Small intestine (tissue), 7 donors: ENCODE data around the gene MS4A15. TPM values are rescaled to one million over a fixed set of nuclear protein-coding genes. Genes with fewer than 3 reads are reported as not detected.
A peak's percentile ranks its signal among the peaks of the same experiment; 100 is the strongest.

Source experiments
- DNase-seq, 2 donors: peaks; one replicate each; pipeline versions ENCODE4 v3.0.0 to v3.0.0-alpha.2; 2013
- FAIRE-seq: peaks from 2 replicates; lab custom pipeline; 2012; peaks lifted over from hg19 to GRCh38; lab: Jason Lieb, UNC
- H3K27ac ChIP-seq, 3 donors: one replicate each; pipeline ENCODE4 v1.5.1; 2013; ENCODE audit warnings: low read length in 2 of 3, mild to moderate bottlenecking in 2 of 3, control low read depth in 1 of 3, inconsistent platforms in 1 of 3, low read depth in 1 of 3, moderate library complexity in 1 of 3
- H3K27me3 ChIP-seq, 3 donors: one replicate each; pipeline ENCODE4 v1.6.1; 2013; ENCODE audit warnings: low read length in 3 of 3, inconsistent platforms in 1 of 3; ENCODE audit not compliant: control insufficient read depth in 3 of 3, insufficient read depth in 3 of 3
- H3K36me3 ChIP-seq, 3 donors: one replicate each; pipeline ENCODE4 v1.6.1; 2013; ENCODE audit warnings: low read length in 3 of 3, inconsistent platforms in 1 of 3, low read depth in 1 of 3, mild to moderate bottlenecking in 1 of 3, moderate library complexity in 1 of 3; ENCODE audit not compliant: control insufficient read depth in 3 of 3, insufficient read depth in 2 of 3
- H3K4me1 ChIP-seq, 3 donors: one replicate each; pipeline ENCODE4 v1.6.1; 2013; ENCODE audit warnings: low read length in 2 of 3, inconsistent platforms in 1 of 3, low read depth in 1 of 3, mild to moderate bottlenecking in 1 of 3, moderate library complexity in 1 of 3; ENCODE audit not compliant: control insufficient read depth in 3 of 3, insufficient read depth in 2 of 3
- H3K4me3 ChIP-seq, 3 donors: one replicate each; pipeline ENCODE4 v1.5.1; 2013; ENCODE audit warnings: low read length in 3 of 3, control low read depth in 1 of 3, inconsistent platforms in 1 of 3, low read depth in 1 of 3, mild to moderate bottlenecking in 1 of 3, moderate library complexity in 1 of 3
- H3K9me3 ChIP-seq, 2 donors: one replicate each; pipeline ENCODE4 v1.6.1; 2013; ENCODE audit warnings: low read depth in 1 of 2, low read length in 1 of 2; ENCODE audit not compliant: control insufficient read depth in 2 of 2, insufficient read depth in 1 of 2
- WGBS, 3 donors: extraction: QIAGEN DNeasy Blood & Tissue Kit; methylation state at CpG; one replicate each; pipeline ENCODE4 v1.1.7; 2013; 5-methylcytosine and 5-hydroxymethylcytosine counted together
- polyA plus RNA-seq, 4 donors: library from polyadenylated mRNA; stranded (reverse) in 3 of 4; unstranded in 1 of 4; fragments of 200-250 nt in 3 of 4; fragments of 120-200 nt in 1 of 4; gene quantifications; one replicate each; pipeline versions ENCODE4 v1.2.1 to v1.2.3, GENCODE V29; 2013
- donor health status: healthy with polysubstance abuse.
- donor health status: control.
- donor health status: control.
- donor health status: Bipolar disorder and iron deficiency.
- donor health status: healthy.

Gene MS4A15
- polyA plus RNA-seq, 4 donors = 0.09 to 7.6 (median 5.1) TPM; not detected in 1

DNA sequence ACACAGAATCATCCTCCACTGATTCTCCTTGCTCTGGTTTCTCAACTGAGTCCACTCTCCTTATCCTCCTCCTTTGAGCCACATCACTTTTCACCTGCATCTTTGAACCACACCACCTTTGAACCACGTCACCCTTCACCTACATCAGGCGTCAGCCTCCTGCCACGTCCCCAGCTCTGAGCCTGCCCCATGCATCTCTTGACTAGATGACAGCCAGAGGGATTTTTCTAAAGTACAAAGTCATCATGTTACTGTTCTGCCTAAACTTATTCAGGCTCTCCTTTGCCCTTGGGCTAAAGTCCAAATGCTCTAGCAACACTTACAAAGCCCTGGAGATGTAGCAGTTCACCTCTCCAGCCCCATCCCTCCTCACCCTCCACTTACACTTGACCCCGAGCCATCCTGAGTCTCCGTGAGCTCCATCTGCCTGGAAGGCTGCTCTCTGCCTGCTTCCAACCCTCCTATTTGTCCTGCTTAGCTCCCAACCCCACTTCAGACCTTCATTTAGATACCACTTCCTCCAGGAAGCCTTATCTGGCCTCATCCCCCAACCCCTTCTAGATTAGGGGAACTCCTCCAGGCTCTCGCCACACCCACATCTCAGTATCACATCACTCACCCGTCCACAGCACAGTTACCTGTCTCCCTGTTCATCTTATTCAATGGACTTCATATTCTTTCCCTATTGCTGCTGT lies 24.8 kb downstream of the MS4A15 start:
- 37 to 63% (median 44%) methylated on average over 7 of the region's 7 CpGs for WGBS, 3 donors
- Histone ChIP-seq H3K27ac (peak overlapping the region in 1 of 3 donors; percentile 88), H3K4me1 (peaks cover 0 to 38% (median 15%) of the 10 kb centered on the region in 3 donors), H3K36me3 (no peaks in the 10 kb centered on the region), H3K27me3 (no peaks in the 10 kb centered on the region), H3K4me3 (no peak overlapping the region), H3K9me3 (no peaks in the 10 kb centered on the region)
- FAIRE-seq (no peak), DNase-seq (peak; percentile 52 to 93)

- H3K9me3 ChIP-seq = no peaks in the 10 kb centered on the region
- WGBS, 3 donors = 41 to 77% (median 70%) methylated on average over 4 of the region's 4 CpGs
- peak overlapping the region in 1 of 3 donors; percentile 88 for H3K27ac ChIP-seq
- H3K4me1 ChIP-seq = peaks cover 4 to 43% (median 15%) of the 10 kb centered on the region in 3 donors
- no peaks in the 10 kb centered on the region for H3K36me3 ChIP-seq
- FAIRE-seq (no peak), DNase-seq (no peak)
- no peaks in the 10 kb centered on the region for H3K27me3 ChIP-seq
- H3K4me3 ChIP-seq = no peak overlapping the region
Measured at GRCh38 chr11:60781981-60782316, 25.3 kb downstream of the MS4A15 start.

- no peak for DNase-seq
- Histone ChIP-seq H3K4me3 (no peak overlapping the region), H3K9me3 (no peaks in the 10 kb centered on the region), H3K27ac (peak overlapping the region in 1 of 3 donors; percentile 88), H3K27me3 (no peaks in the 10 kb centered on the region), H3K4me1 (peaks cover 4 to 49% (median 15%) of the 10 kb centered on the region in 3 donors), H3K36me3 (no peaks in the 10 kb centered on the region)
- WGBS, 3 donors = 86 to 91% (median 90%) methylated on average over 12 of the region's 12 CpGs
- no peak for FAIRE-seq
Measured at GRCh38 chr11:60782393-60783140, 25.9 kb downstream of the MS4A15 start.

DNA sequence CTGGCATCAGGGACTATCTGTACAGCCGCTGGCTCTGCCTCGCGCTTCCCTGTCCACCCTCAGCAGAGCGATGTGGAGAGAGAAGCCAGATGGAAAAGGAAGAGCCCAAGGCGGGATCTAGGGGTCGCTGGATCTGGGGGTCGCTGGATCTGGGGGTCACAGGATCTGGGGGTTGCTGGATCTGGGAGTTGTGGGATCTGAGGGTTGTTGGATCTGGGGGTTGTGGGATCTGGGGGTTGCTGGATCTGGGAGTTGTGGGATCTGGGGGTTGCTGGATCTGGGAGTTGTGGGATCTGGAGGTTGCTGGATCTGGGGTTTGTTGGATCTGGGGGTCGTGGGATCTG lies 26.4 kb downstream of the MS4A15 start:
- 88 to 92% (median 92%) methylated on average over 8 of the region's 8 CpGs for WGBS, 3 donors
- H3K4me3 ChIP-seq = no peak overlapping the region
- H3K4me1 ChIP-seq = peaks cover 4 to 49% (median 15%) of the 10 kb centered on the region in 3 donors
- no peaks in the 10 kb centered on the region for H3K27me3 ChIP-seq
- H3K27ac ChIP-seq = peak overlapping the region in 1 of 3 donors; percentile 88
- H3K36me3 ChIP-seq = no peaks in the 10 kb centered on the region
- no peak for DNase-seq
- H3K9me3 ChIP-seq = no peaks in the 10 kb centered on the region
- no peak for FAIRE-seq

DNA sequence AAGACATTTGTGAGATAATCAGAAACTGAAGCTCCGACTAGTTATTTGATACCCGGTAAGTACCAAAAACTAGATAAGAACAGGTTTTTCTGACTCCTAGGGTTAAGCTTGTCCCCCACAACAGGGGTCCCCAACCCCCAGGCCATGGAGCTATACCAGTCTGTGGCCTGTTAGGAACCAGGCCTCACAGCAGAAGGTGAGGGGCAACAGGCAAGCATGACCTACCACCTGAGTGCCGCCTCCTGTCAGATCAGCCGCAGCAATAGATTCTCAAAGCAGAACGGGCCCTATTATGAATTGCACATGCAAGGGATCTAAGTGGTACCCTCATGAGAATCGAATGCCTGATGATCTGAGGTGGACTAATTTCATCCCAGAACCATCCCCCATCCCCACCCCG lies 27.2 kb downstream of the MS4A15 start:
- Histone ChIP-seq H3K9me3 (no peaks in the 10 kb centered on the region), H3K27ac (peak overlapping the region in 1 of 3 donors; percentile 79), H3K4me1 (peaks cover 4 to 49% (median 15%) of the 10 kb centered on the region in 3 donors), H3K36me3 (no peaks in the 10 kb centered on the region), H3K4me3 (no peak overlapping the region), H3K27me3 (peaks cover 0 to 3% (median 0%) of the 10 kb centered on the region in 3 donors)
- no peak for FAIRE-seq
- 85 to 94% (median 90%) methylated on average over 7 of the region's 7 CpGs for WGBS, 3 donors
- no peak for DNase-seq

DNA sequence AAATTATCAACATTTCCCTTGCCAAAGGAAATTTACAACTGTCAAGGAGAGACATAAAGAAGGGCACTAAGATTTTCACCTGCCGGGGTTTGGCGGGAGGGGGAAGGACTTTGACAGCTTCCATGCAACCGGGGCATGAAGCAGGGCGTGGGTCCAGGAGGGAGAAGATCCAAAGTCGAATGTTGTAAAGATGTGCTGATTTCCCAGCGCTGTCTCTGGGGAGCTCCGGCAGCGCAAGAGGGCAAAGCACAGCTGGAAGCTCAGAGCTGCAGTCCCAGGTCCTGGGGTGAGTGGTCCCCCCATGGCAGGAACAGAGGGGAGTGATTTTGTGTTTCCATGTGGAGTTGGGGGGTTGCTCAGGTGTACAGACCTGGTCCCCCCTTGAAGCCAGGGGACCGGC lies 28.5 kb downstream of the MS4A15 start, which contains the start of gene MS4A10:
TSS of gene MS4A10 (plus strand) at position 198 of the 400 bp plus-strand sequence. CDS start 5,003 bp downstream, outside the sequence.
- Histone ChIP-seq H3K36me3 (no peaks in the 10 kb centered on the region), H3K4me1 (peaks cover 4 to 49% (median 13%) of the 10 kb centered on the region in 3 donors), H3K9me3 (no peaks in the 10 kb centered on the region), H3K4me3 (peak within 1 kb of the TSS in 1 of 3 donors; percentile 53), H3K27me3 (peaks cover 0 to 3% (median 0%) of the 10 kb centered on the region in 3 donors), H3K27ac (peak within 1 kb of the TSS; percentile 51 to 89 (median 63))
- FAIRE-seq (no peak), DNase-seq (peak; percentile 93 to 96)
- WGBS, 3 donors = 18 to 53% (median 29%) methylated on average over 9 of the region's 9 CpGs

DNA sequence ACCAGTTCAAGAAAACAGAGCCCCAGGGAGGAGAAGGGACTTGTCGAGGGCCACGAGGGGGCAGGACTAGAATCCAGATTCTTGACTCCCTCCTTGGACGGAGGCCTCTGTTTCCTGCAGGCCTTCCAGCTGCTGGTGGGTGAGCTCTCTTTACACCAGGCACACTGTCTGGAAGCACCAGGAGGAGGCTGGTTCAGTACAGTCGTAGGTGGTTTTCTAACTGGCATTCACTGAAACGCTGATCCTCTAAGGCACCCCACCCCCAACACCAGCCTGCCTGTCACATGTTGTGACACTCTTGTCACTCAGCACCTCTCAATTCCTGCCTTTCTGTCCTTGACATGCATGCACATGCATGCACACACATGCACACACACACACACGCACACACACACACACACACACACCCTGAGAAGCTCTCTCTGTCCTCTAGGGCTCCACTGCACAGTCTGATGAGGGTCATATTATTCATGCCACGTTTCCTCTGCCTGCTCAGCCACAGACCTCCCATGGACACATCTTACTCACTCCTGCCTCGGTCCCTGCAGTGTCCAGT lies 29.2 kb downstream of the MS4A15 start:
- WGBS, 3 donors = 27 to 52% (median 32%) methylated on average over 8 of the region's 8 CpGs
- Histone ChIP-seq H3K4me3 (peak overlapping the region in 1 of 3 donors; percentile 53), H3K36me3 (no peaks in the 10 kb centered on the region), H3K4me1 (peaks cover 4 to 46% (median 10%) of the 10 kb centered on the region in 3 donors), H3K27me3 (peaks cover 0 to 3% (median 0%) of the 10 kb centered on the region in 3 donors), H3K9me3 (no peaks in the 10 kb centered on the region), H3K27ac (peak overlapping the region; percentile 51 to 89 (median 63))
- DNase-seq (peak; percentile 49 to 51), FAIRE-seq (no peak)
